Neural cell (in vitro differentiated cells): ENCODE results near the gene IPO13.

Experiments
- EZH2 ChIP-seq: fragments of 200-600, 300-800 bp; shearing (Covaris generic), sonication (generic); IDR thresholded peaks from 2 replicates; pipeline ENCODE4 v1.6.1; 2014; ENCODE audit warnings: antibody characterized with exemption, low read length, borderline replicate concordance, mild to moderate bottlenecking; ENCODE audit not compliant: insufficient read depth, poor library complexity, severe bottlenecking
- MXI1 ChIP-seq: fragments of 450-650 bp; conservative IDR thresholded peaks from 2 replicates; pipeline ENCODE4 v1.6.1; 2014; ENCODE audit warnings: antibody characterized with exemption, mild to moderate bottlenecking; ENCODE audit not compliant: poor library complexity, severe bottlenecking
- POLR2AphosphoS5 ChIP-seq: IDR thresholded peaks from 2 replicates; pipeline ENCODE4 v1.6.1; 2012
- TF ChIP-seq, protein P1 (sequence below): fragments of 450-650 bp; IDR thresholded peaks from 2 replicates; pipeline ENCODE4 v1.5.1; 2014; ENCODE audit warnings: antibody characterized with exemption, mild to moderate bottlenecking, moderate library complexity; ENCODE audit not compliant: poor library complexity, severe bottlenecking

GRCh38 chr1:43994794-43995790 lies 48.3 kb downstream of the IPO13 start:
- TF ChIP-seq EZH2, result no peak
- TF ChIP-seq, protein P1, sequence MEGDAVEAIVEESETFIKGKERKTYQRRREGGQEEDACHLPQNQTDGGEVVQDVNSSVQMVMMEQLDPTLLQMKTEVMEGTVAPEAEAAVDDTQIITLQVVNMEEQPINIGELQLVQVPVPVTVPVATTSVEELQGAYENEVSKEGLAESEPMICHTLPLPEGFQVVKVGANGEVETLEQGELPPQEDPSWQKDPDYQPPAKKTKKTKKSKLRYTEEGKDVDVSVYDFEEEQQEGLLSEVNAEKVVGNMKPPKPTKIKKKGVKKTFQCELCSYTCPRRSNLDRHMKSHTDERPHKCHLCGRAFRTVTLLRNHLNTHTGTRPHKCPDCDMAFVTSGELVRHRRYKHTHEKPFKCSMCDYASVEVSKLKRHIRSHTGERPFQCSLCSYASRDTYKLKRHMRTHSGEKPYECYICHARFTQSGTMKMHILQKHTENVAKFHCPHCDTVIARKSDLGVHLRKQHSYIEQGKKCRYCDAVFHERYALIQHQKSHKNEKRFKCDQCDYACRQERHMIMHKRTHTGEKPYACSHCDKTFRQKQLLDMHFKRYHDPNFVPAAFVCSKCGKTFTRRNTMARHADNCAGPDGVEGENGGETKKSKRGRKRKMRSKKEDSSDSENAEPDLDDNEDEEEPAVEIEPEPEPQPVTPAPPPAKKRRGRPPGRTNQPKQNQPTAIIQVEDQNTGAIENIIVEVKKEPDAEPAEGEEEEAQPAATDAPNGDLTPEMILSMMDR, result no peak
- TF ChIP-seq POLR2AphosphoS5, result no peak
- TF ChIP-seq MXI1, result no peak
